ENCODE measurements around the gene OSBPL8. TPM values are rescaled to one million over a fixed set of nuclear protein-coding genes. Genes with fewer than 3 reads are reported as not detected.

OSBPL8 gene
- total and polyA plus RNA-seq, 2 donors (not counting 1 experiment from before 2014, with no cell fraction given), result 11.1 to 112 TPM

- Histone ChIP-seq H3K4me1 (ENCODE audit: control insufficient read depth in 2 of 2, insufficient read depth in 2 of 2, low read length in 2 of 2) (no peaks in the 10 kb centered on the region), H3K27ac (ENCODE audit: low read length in 2 of 2) (no peak overlapping the region), H3K36me3 (replicated peaks in 1 of 2; ENCODE audit: control extremely low read depth in 1 of 2, control insufficient read depth in 1 of 2, extremely low read depth in 1 of 2, insufficient read depth in 2 of 2, low read length in 1 of 2) (no peaks in the 10 kb centered on the region), H3K9me3 (ENCODE audit: control extremely low read depth in 1 of 3, control insufficient read depth in 2 of 3, insufficient read depth in 1 of 3, low read length in 2 of 3) (no peaks in the 10 kb centered on the region), H4K20me1 (ENCODE audit: control insufficient read depth, insufficient read depth, low read length, poor library complexity, severe bottlenecking) (no peaks in the 10 kb centered on the region), H3K27me3 (replicated peaks in 1 of 4; ENCODE audit: control extremely low read depth in 1 of 4, control insufficient read depth in 3 of 4, insufficient read depth in 4 of 4, low read length in 3 of 4) (peaks cover 0 to 9% (median 1%) of the 10 kb centered on the region in 4 experiments), H3K79me2 (ENCODE audit: control insufficient read depth, insufficient read depth, low read length) (no peaks in the 10 kb centered on the region), H2AFZ (ENCODE audit: insufficient read depth, low read depth, low read length, poor library complexity, severe bottlenecking) (no peak overlapping the region), H3K4me2 (replicated peaks; ENCODE audit: low read depth, low read length, poor library complexity, severe bottlenecking) (no peak overlapping the region), H3K4me3 (ENCODE audit: control extremely low read depth in 1 of 5, extremely low read depth in 1 of 5, insufficient read depth in 1 of 5, low read depth in 2 of 5, low read length in 4 of 5) (no peak overlapping the region), H3K9ac (ENCODE audit: low read length) (no peak overlapping the region)
- POLR2A ChIA-PET, result no interaction called here
- Mint-ChIP-seq H3K9me3 (ENCODE audit: insufficient read depth) (no peaks in the 10 kb centered on the region), H3K4me3 (no peak overlapping the region), H3K27me3 (peaks cover 12% of the 10 kb centered on the region), H3K4me1 (peaks cover 3% of the 10 kb centered on the region), H3K27ac (no peak overlapping the region)
- CTCF ChIA-PET, result no interaction called here
- intact Hi-C loops (cut with micrococcal nuclease), result no loop called here
- TF ChIP-seq CTCF (IDR thresholded peaks at IDR 0.05), result no peak
- TF ChIP-seq EZH2 (IDR thresholded peaks at IDR 0.05; ENCODE audit: borderline replicate concordance, insufficient read depth, low read depth, low read length, poor library complexity, severe bottlenecking), result no peak
- DNase-seq (no peak), ATAC-seq (ENCODE audit: low read depth) (no peak)
These were observed 249.5 kb downstream of the OSBPL8 start for GRCh38 chr12:76310110-76310509.

DNA sequence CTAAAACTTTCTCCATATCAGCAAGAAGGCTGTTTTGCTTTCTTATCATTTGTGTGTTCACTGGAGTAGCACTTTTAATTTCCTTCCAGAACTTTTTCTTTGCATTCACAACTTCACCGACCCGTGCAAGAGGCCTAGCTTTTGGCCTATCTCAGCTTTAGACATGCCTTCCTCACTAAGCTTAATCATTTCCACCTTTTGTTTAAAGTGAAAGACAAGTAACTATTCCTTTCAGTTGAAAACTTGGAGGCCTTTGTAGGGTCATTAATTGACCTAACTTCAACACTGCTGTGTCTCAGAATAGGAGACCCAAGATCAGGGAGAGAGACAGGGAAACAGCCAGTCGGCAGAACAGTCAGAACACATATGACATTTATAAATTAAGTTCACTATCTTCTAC is 250.7 kb downstream of the OSBPL8 start:
- H3K4me1 Mint-ChIP-seq, result no peaks in the 10 kb centered on the region
- Histone ChIP-seq H3K4me1 (ENCODE audit: control insufficient read depth in 2 of 2, insufficient read depth in 2 of 2, low read length in 2 of 2) (no peaks in the 10 kb centered on the region), H3K4me2 (replicated peaks; ENCODE audit: low read depth, low read length, poor library complexity, severe bottlenecking) (no peak overlapping the region), H4K20me1 (ENCODE audit: control insufficient read depth, insufficient read depth, low read length, poor library complexity, severe bottlenecking) (no peaks in the 10 kb centered on the region), H3K27me3 (replicated peaks in 1 of 4; ENCODE audit: control extremely low read depth in 1 of 4, control insufficient read depth in 3 of 4, insufficient read depth in 4 of 4, low read length in 3 of 4) (peaks cover 0 to 9% (median 1%) of the 10 kb centered on the region in 4 experiments), H3K79me2 (ENCODE audit: control insufficient read depth, insufficient read depth, low read length) (no peaks in the 10 kb centered on the region), H3K27ac (ENCODE audit: low read length in 2 of 2) (no peak overlapping the region), H3K9ac (ENCODE audit: low read length) (no peak overlapping the region), H3K4me3 (ENCODE audit: control extremely low read depth in 1 of 5, extremely low read depth in 1 of 5, insufficient read depth in 1 of 5, low read depth in 2 of 5, low read length in 4 of 5) (no peak overlapping the region), H2AFZ (ENCODE audit: insufficient read depth, low read depth, low read length, poor library complexity, severe bottlenecking) (no peak overlapping the region), H3K9me3 (ENCODE audit: control extremely low read depth in 1 of 3, control insufficient read depth in 2 of 3, insufficient read depth in 1 of 3, low read length in 2 of 3) (no peaks in the 10 kb centered on the region), H3K36me3 (replicated peaks in 1 of 2; ENCODE audit: control extremely low read depth in 1 of 2, control insufficient read depth in 1 of 2, extremely low read depth in 1 of 2, insufficient read depth in 2 of 2, low read length in 1 of 2) (no peaks in the 10 kb centered on the region)
- TF ChIP-seq CTCF (IDR thresholded peaks at IDR 0.05), result no peak
- no peak for TF ChIP-seq EZH2 (IDR thresholded peaks at IDR 0.05; ENCODE audit: borderline replicate concordance, insufficient read depth, low read depth, low read length, poor library complexity, severe bottlenecking)
- ATAC-seq (ENCODE audit: low read depth) (no peak), DNase-seq (no peak)
- ChIA-PET CTCF (no interaction called here), POLR2A (no interaction called here)
- 43% methylated on average over 1 of the region's 3 CpGs for WGBS (ENCODE audit: insufficient coverage)
- H3K4me3 Mint-ChIP-seq, result no peak overlapping the region
- intact Hi-C loops (cut with micrococcal nuclease), result no loop called here
- peaks cover 12% of the 10 kb centered on the region for H3K27me3 Mint-ChIP-seq
- no peak overlapping the region for H3K27ac Mint-ChIP-seq
- H3K9me3 Mint-ChIP-seq (ENCODE audit: insufficient read depth), result no peaks in the 10 kb centered on the region

All from B cell (primary cell).